Naive thymus-derived CD4-positive, alpha-beta T cell (primary cell): ENCODE data around the gene ISYNA1. TPM values are rescaled to one million over a fixed set of nuclear protein-coding genes. Genes with fewer than 3 reads are reported as not detected.

Source experiments
- ATAC-seq: fragments of 150-1000 bp; cut with Tn5 transposase; 2 replicates; pipeline ENCODE4 v1.10.0; 2021; ENCODE audit warnings: mild to moderate bottlenecking, moderate library complexity
- CTCF ChIA-PET: fragments of 350-600 bp; sonication (Branson Sonifier 250); formaldehyde crosslinking; loops from one replicate; lab custom pipeline; 2021; ENCODE audit warnings: antibody characterized with exemption; lab: Charles Lee
- POLR2A ChIA-PET: fragments of 350-600 bp; sonication (Branson Sonifier 250); formaldehyde crosslinking; loops from one replicate; lab custom pipeline; 2021; ENCODE audit warnings: antibody characterized with exemption, inconsistent platforms; lab: Charles Lee
- DNase-seq, 9 donors: peaks; one replicate each; pipeline versions ENCODE4 v3.0.0 to v3.0.0-alpha.2; 2020 to 2022; ENCODE audit warnings: mixed read lengths in 1 of 9
- H3K27ac ChIP-seq: one replicate; pipeline ENCODE4 v1.7.0; 2013; ENCODE audit warnings: mild to moderate bottlenecking, low read depth, low read length, moderate library complexity
- H3K27me3 ChIP-seq, 2 donors: one replicate each; pipeline ENCODE4 v1.7.0; 2013; ENCODE audit warnings: low read length in 2 of 2, mild to moderate bottlenecking in 2 of 2, moderate library complexity in 2 of 2; ENCODE audit not compliant: control insufficient read depth in 2 of 2, insufficient read depth in 2 of 2
- H3K36me3 ChIP-seq, 3 experiments: 1 replicate in 2 of 3; 2 replicates in 1 of 3; pipeline ENCODE4 v1.7.0; 2013; ENCODE audit warnings: low read length in 3 of 3, mild to moderate bottlenecking in 3 of 3, moderate library complexity in 1 of 3; ENCODE audit not compliant: insufficient read depth in 3 of 3, control insufficient read depth in 2 of 3
- H3K4me1 ChIP-seq, 2 donors: one replicate each; pipeline ENCODE4 v1.7.0; 2013; ENCODE audit warnings: low read length in 2 of 2, mild to moderate bottlenecking in 2 of 2, moderate library complexity in 1 of 2; ENCODE audit not compliant: control insufficient read depth in 2 of 2, insufficient read depth in 2 of 2
- H3K4me3 ChIP-seq: 2 replicates; pipeline ENCODE4 v1.7.0; 2013; ENCODE audit warnings: mild to moderate bottlenecking, low read length
- H3K9me3 ChIP-seq, 3 experiments: 1 replicate in 2 of 3; 2 replicates in 1 of 3; pipeline ENCODE4 v1.7.0; 2013; ENCODE audit warnings: low read length in 3 of 3; ENCODE audit not compliant: control insufficient read depth in 2 of 3
- H3K27ac Mint-ChIP-seq, 9 donors: one replicate each; pipeline ENCODE4 v1.8.0; 2020 to 2022; ENCODE audit warnings: mixed read lengths in 9 of 9, mild to moderate bottlenecking in 8 of 9, moderate library complexity in 5 of 9, inconsistent platforms in 2 of 9
- H3K27me3 Mint-ChIP-seq, 5 donors: one replicate each; pipeline ENCODE4 v1.8.0; 2021 to 2022; ENCODE audit warnings: mixed read lengths in 5 of 5, mild to moderate bottlenecking in 1 of 5
- H3K36me3 Mint-ChIP-seq, 5 donors: one replicate each; pipeline ENCODE4 v1.8.0; 2020 to 2022; ENCODE audit warnings: mixed read lengths in 5 of 5, mild to moderate bottlenecking in 3 of 5, inconsistent platforms in 1 of 5
- H3K4me1 Mint-ChIP-seq, 7 donors: one replicate each; pipeline ENCODE4 v1.8.0; 2020 to 2022; ENCODE audit warnings: mixed read lengths in 7 of 7, mild to moderate bottlenecking in 3 of 7, inconsistent platforms in 1 of 7
- H3K4me3 Mint-ChIP-seq, 10 donors: one replicate each; pipeline ENCODE4 v1.8.0; 2020 to 2022; ENCODE audit warnings: mild to moderate bottlenecking in 10 of 10, mixed read lengths in 10 of 10, moderate library complexity in 6 of 10, inconsistent platforms in 2 of 10
- H3K9me3 Mint-ChIP-seq, 11 donors: one replicate each; pipeline ENCODE4 v1.8.0; 2020 to 2022; ENCODE audit warnings: mixed read lengths in 11 of 11, mild to moderate bottlenecking in 4 of 11, inconsistent platforms in 1 of 11, moderate library complexity in 1 of 11
- intact Hi-C, 2 donors: fragments of 100-400 bp; cut with micrococcal nuclease; formaldehyde crosslinking; loops; one replicate each; pipeline ENCODE4 v1.15.1; 2023
- polyA plus RNA-seq, 2 donors: library from polyadenylated mRNA; unstranded; fragments of 300-500 nt; fragmentation: Illumina TruSeq; gene quantifications; one replicate each; pipeline ENCODE4 v1.2.3, GENCODE V29; 2021
- total RNA-seq, 6 experiments: library from RNA in 5 of 6; stranded (reverse) in 5 of 6; gene quantifications; 1 replicate in 5 of 6; 2 replicates in 1 of 6; pipeline ENCODE4 v1.2.3 and lab custom pipeline; 2021 to 2026

Gene ISYNA1
- total and polyA plus RNA-seq, 7 experiments from 2014 or later, result 9.5 to 42.5 (median 39.7) TPM

- Histone ChIP-seq H3K4me1 (peaks cover 0 to 2% of the 10 kb centered on the region in 2 donors), H3K4me3 (no peak overlapping the region), H3K9me3 (no peaks in the 10 kb centered on the region), H3K36me3 (peaks cover 8 to 56% (median 10%) of the 10 kb centered on the region in 3 experiments), H3K27ac (no peak overlapping the region), H3K27me3 (no peaks in the 10 kb centered on the region)
- POLR2A ChIA-PET, result no interaction called here
- CTCF ChIA-PET, result interaction anchor here (0.5 to 0.6 kb wide), 2 partner anchors 478 to 480 kb away, joined by 3 to 4 read pairs; no protein-coding TSS in a partner anchor
- no peaks in the 10 kb centered on the region for H3K27me3 Mint-ChIP-seq
- no peak overlapping the region for H3K4me3 Mint-ChIP-seq
- peak overlapping the region in 1 of 9 donors; percentile 74 for H3K27ac Mint-ChIP-seq
- no peaks in the 10 kb centered on the region for H3K9me3 Mint-ChIP-seq
- peaks cover 0 to 19% (median 7%) of the 10 kb centered on the region in 7 donors for H3K4me1 Mint-ChIP-seq
- no peak for ATAC-seq
- intact Hi-C loops, result loop anchor here (10.0 kb wide), 2 partner anchors 60 to 210 kb away; partner anchors contain the start of gene ELL (in 1 of the 2)
- peaks cover 0 to 8% (median 3%) of the 10 kb centered on the region in 5 donors for H3K36me3 Mint-ChIP-seq
- no peak for DNase-seq
Measured at GRCh38 chr19:18464646-18465045, 26.7 kb upstream of the ISYNA1 start.

GRCh38 chr19:18461471-18461870, 23.5 kb upstream of the ISYNA1 start:
- H3K9me3 ChIP-seq, result no peaks in the 10 kb centered on the region
- no peaks in the 10 kb centered on the region for H3K27me3 ChIP-seq
- H3K27ac Mint-ChIP-seq, result peak overlapping the region in 2 of 9 donors; percentile 34 to 78
- intact Hi-C loops, result loop anchor here (10.0 kb wide), 2 partner anchors 63 to 213 kb away; partner anchors contain the start of gene ELL (in 1 of the 2)
- peaks cover 8 to 81% (median 10%) of the 10 kb centered on the region in 3 experiments for H3K36me3 ChIP-seq
- ChIA-PET CTCF (interaction anchor here (0.9 to 1.2 kb wide), 4 partner anchors 11 to 127 kb away, joined by 3 to 6 read pairs (median 5); partner anchors contain the start of gene REX1BD), POLR2A (interaction anchor here (0.8 kb wide), 1 partner anchor 40 kb away, joined by 5 read pairs; no protein-coding TSS in a partner anchor)
- H3K27ac ChIP-seq, result no peak overlapping the region
- no peaks in the 10 kb centered on the region for H3K9me3 Mint-ChIP-seq
- H3K27me3 Mint-ChIP-seq, result no peaks in the 10 kb centered on the region
- no peaks in the 10 kb centered on the region for H3K4me1 ChIP-seq
- H3K4me1 Mint-ChIP-seq, result peaks cover 0 to 13% (median 7%) of the 10 kb centered on the region in 7 donors
- H3K36me3 Mint-ChIP-seq, result peaks cover 0 to 10% (median 8%) of the 10 kb centered on the region in 5 donors
- no peak for ATAC-seq
- no peak overlapping the region for H3K4me3 ChIP-seq
- no peak for DNase-seq
- no peak overlapping the region for H3K4me3 Mint-ChIP-seq

GRCh38 chr19:18460900-18461299, 23.0 kb upstream of the ISYNA1 start:
- ChIA-PET POLR2A (no interaction called here), CTCF (interaction anchor here (0.9 to 1.2 kb wide), 2 partner anchors 10 to 18 kb away, joined by 4 to 6 read pairs; no protein-coding TSS in a partner anchor)
- no peaks in the 10 kb centered on the region for H3K9me3 ChIP-seq
- intact Hi-C loops, result loop anchor here (10.0 kb wide), 2 partner anchors 64 to 214 kb away; partner anchors contain the start of gene ELL (in 1 of the 2)
- H3K36me3 ChIP-seq, result peaks cover 8 to 83% (median 10%) of the 10 kb centered on the region in 3 experiments
- DNase-seq (no peak), ATAC-seq (no peak)
- H3K27ac ChIP-seq, result no peak overlapping the region
- no peaks in the 10 kb centered on the region for H3K9me3 Mint-ChIP-seq
- no peaks in the 10 kb centered on the region for H3K27me3 ChIP-seq
- no peaks in the 10 kb centered on the region for H3K4me1 ChIP-seq
- H3K4me3 ChIP-seq, result no peak overlapping the region
- no peak overlapping the region for H3K4me3 Mint-ChIP-seq
- no peak overlapping the region for H3K27ac Mint-ChIP-seq
- H3K36me3 Mint-ChIP-seq, result peaks cover 0 to 16% (median 8%) of the 10 kb centered on the region in 5 donors
- peaks cover 0 to 17% (median 7%) of the 10 kb centered on the region in 7 donors for H3K4me1 Mint-ChIP-seq
- no peaks in the 10 kb centered on the region for H3K27me3 Mint-ChIP-seq

- ChIA-PET CTCF (interaction anchor here (0.9 kb wide), 1 partner anchor 12 kb away, joined by 4 read pairs; no protein-coding TSS in a partner anchor), POLR2A (no interaction called here)
- Mint-ChIP-seq H3K36me3 (peaks cover 0 to 21% (median 5%) of the 10 kb centered on the region in 5 donors), H3K27me3 (no peaks in the 10 kb centered on the region), H3K4me3 (no peak overlapping the region), H3K4me1 (peaks cover 0 to 8% (median 0%) of the 10 kb centered on the region in 7 donors), H3K9me3 (no peaks in the 10 kb centered on the region), H3K27ac (peak overlapping the region in 1 of 9 donors; percentile 25)
- Histone ChIP-seq H3K9me3 (no peaks in the 10 kb centered on the region), H3K4me1 (no peaks in the 10 kb centered on the region), H3K4me3 (no peak overlapping the region), H3K27me3 (no peaks in the 10 kb centered on the region), H3K36me3 (peaks cover 8 to 60% (median 10%) of the 10 kb centered on the region in 3 experiments), H3K27ac (no peak overlapping the region)
- ATAC-seq, result no peak
- DNase-seq, result no peak
- intact Hi-C loops, result loop anchor here in 1 of 2 donors (10.0 kb wide), 1 partner anchor 127 kb away; the partner anchor contains the start of gene REX1BD
Measured at GRCh38 chr19:18457483-18458331, 19.8 kb upstream of the ISYNA1 start.

- ATAC-seq (no peak), DNase-seq (no peak)
- Histone ChIP-seq H3K27me3 (no peaks in the 10 kb centered on the region), H3K4me3 (no peak overlapping the region), H3K9me3 (no peaks in the 10 kb centered on the region), H3K4me1 (no peaks in the 10 kb centered on the region), H3K36me3 (peaks cover 8 to 65% (median 10%) of the 10 kb centered on the region in 3 experiments), H3K27ac (no peak overlapping the region)
- Mint-ChIP-seq H3K9me3 (no peaks in the 10 kb centered on the region), H3K4me1 (peaks cover 0 to 6% (median 0%) of the 10 kb centered on the region in 7 donors), H3K27me3 (no peaks in the 10 kb centered on the region), H3K27ac (peak overlapping the region in 1 of 9 donors; percentile 38), H3K4me3 (no peak overlapping the region), H3K36me3 (peaks cover 0 to 21% (median 3%) of the 10 kb centered on the region in 5 donors)
- ChIA-PET CTCF (interaction anchor here (0.9 to 1.2 kb wide), 2 partner anchors 13 to 137 kb away, joined by 3 to 4 read pairs; no protein-coding TSS in a partner anchor), POLR2A (no interaction called here)
- intact Hi-C loops, result loop anchor here in 1 of 2 donors (10.0 kb wide), 1 partner anchor 128 kb away; the partner anchor contains the start of gene REX1BD
Measured at GRCh38 chr19:18456974-18457373, 19.0 kb upstream of the ISYNA1 start.

- H3K9me3 ChIP-seq, result no peaks in the 10 kb centered on the region
- peaks cover 8 to 59% (median 9%) of the 10 kb centered on the region in 3 experiments for H3K36me3 ChIP-seq
- ATAC-seq, result no peak
- no peak overlapping the region for H3K4me3 Mint-ChIP-seq
- peaks cover 0 to 3% (median 0%) of the 10 kb centered on the region in 7 donors for H3K4me1 Mint-ChIP-seq
- H3K27ac ChIP-seq, result no peak overlapping the region
- H3K4me3 ChIP-seq, result no peak overlapping the region
- CTCF ChIA-PET, result interaction anchor here (0.6 to 1.2 kb wide), 2 partner anchors 138 to 1275 kb away, joined by 3 to 4 read pairs; no protein-coding TSS in a partner anchor
- peak overlapping the region in 2 of 9 donors; percentile 38 to 82 for H3K27ac Mint-ChIP-seq
- peaks cover 0 to 21% (median 0%) of the 10 kb centered on the region in 5 donors for H3K36me3 Mint-ChIP-seq
- H3K27me3 ChIP-seq, result no peaks in the 10 kb centered on the region
- intact Hi-C loops, result loop anchor here in 1 of 2 donors (10.0 kb wide), 1 partner anchor 129 kb away; the partner anchor contains the start of gene REX1BD
- no peaks in the 10 kb centered on the region for H3K27me3 Mint-ChIP-seq
- H3K9me3 Mint-ChIP-seq, result no peaks in the 10 kb centered on the region
- POLR2A ChIA-PET, result no interaction called here
- no peaks in the 10 kb centered on the region for H3K4me1 ChIP-seq
- DNase-seq, result no peak
Measured at GRCh38 chr19:18456279-18456678, 18.3 kb upstream of the ISYNA1 start.
